GM19351 (cell line): ENCODE data around the gene B4GAT1.
A peak's percentile ranks its signal among the peaks of the same experiment; 100 is the strongest.
"Not testable (repeated sequence)": the region's sequence is repeated elsewhere in the genome, so short reads cannot be mapped to it uniquely, and the experiment has no call there.

Experiments
- ATAC-seq: cut with Tn5 transposase; IDR thresholded peaks from one replicate; pipeline ENCODE4 v1.9.1; 2021; ENCODE audit warnings: mild to moderate bottlenecking, moderate library complexity; ENCODE audit not compliant: unreplicated experiment

Gene B4GAT1

GRCh38 chr11:66326261-66327111 is 20.9 kb downstream of the B4GAT1 start:
- no peak for ATAC-seq

DNA sequence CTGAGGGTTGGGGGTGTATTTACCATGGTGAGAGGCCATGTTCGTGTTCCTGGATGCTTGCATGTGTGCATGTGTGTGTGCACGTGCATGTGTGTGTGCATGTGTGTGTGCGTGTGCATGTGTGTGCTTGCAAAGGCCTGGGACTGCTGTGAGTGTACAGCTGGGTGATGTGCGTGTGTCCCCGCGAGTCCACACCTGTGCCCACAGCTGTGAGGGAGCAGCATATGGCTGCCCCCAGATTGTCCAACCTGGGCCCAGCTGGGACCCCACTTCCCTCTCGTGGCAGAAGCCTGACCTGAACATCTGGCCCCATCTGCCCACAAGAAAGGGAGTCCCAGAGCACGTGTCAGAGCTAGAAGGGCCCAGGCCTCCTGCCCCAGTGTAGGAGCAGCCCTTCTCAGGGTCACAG is 22.2 kb downstream of the B4GAT1 start:
- ATAC-seq = no peak

DNA sequence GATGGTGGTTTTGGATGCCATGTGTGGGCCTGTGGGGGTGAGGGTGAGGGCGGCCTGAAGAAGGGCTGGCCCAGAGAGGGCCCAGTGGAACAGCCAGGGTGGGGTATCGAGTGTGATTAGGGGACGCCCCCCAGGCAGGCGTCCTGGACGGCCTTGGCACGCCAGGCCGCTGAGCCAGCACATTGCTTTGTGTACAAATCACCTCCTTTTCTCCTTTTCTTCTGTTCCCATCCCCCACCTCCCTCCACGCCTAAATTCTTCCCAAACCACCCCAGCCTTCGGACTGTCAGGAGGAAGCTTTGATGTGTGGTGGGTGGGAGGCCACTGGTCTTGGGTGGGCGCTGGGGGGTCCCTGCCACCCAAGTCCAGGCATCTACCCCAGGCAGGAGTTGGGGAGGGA is 22.8 kb downstream of the B4GAT1 start:
- no peak for ATAC-seq

GRCh38 chr11:66323684-66324083 is 23.7 kb downstream of the B4GAT1 start:
- no peak for ATAC-seq

DNA sequence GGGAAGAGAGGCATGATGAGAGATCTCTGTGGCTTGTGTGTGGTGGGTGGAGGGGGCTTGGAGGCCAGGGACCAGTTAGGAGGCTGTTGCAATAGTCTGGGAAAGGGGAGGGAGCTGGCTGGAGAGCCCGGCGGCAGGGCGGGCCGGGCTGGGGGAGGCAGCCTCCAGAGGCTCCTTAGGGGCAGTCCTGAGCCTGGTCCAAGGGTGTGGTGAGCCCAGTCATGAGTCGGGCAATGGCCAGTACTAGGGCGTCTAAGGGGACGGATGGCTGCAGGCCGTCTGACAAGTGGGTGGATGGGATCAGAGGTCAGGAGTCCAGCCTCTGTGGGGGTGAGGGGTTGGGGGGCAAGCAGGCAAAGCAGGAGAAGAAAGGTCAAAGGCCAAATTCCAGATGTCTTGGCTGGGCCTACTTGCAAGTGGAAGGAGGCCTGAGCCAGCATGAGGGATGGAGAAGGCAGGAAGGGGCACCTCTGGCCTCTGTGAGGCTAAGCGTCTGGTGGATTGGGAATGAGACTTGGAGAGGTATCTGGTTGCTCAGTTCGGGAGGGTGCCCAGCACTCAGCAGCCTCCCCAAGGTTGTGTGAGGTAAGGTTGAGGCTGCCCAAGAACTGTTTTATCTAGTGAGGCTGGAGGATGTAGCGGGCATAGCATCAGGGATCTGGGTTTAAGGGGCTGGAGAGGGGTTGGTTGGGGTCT is 24.5 kb downstream of the B4GAT1 start:
- ATAC-seq = no peak

GRCh38 chr11:66321606-66322005 is 25.8 kb downstream of the B4GAT1 start:
- no peak for ATAC-seq

GRCh38 chr11:66320748-66321147 is 26.7 kb downstream of the B4GAT1 start:
- ATAC-seq = not testable (repeated sequence)

- ATAC-seq = not testable (repeated sequence)
Observed at GRCh38 chr11:66320289-66320688, 27.1 kb downstream of the B4GAT1 start.

DNA sequence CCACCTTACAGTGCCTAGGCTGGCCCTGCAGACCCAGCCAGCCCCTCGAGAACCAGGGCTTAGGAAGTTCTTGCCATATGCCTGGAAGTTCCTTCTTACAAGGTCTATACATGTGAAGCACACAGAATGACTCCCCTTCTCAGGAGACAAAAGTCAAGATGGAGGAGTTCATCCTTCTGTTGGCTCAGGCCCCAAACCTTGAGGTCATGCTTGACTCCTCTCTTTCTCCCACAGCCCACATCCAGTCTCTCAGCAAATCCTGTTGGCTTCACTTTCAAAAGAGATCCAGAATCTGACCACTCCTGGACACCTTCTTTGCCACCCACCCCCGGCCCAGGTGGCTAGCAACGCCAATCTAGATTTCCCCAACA is 28.8 kb downstream of the B4GAT1 start:
- no peak for ATAC-seq

DNA sequence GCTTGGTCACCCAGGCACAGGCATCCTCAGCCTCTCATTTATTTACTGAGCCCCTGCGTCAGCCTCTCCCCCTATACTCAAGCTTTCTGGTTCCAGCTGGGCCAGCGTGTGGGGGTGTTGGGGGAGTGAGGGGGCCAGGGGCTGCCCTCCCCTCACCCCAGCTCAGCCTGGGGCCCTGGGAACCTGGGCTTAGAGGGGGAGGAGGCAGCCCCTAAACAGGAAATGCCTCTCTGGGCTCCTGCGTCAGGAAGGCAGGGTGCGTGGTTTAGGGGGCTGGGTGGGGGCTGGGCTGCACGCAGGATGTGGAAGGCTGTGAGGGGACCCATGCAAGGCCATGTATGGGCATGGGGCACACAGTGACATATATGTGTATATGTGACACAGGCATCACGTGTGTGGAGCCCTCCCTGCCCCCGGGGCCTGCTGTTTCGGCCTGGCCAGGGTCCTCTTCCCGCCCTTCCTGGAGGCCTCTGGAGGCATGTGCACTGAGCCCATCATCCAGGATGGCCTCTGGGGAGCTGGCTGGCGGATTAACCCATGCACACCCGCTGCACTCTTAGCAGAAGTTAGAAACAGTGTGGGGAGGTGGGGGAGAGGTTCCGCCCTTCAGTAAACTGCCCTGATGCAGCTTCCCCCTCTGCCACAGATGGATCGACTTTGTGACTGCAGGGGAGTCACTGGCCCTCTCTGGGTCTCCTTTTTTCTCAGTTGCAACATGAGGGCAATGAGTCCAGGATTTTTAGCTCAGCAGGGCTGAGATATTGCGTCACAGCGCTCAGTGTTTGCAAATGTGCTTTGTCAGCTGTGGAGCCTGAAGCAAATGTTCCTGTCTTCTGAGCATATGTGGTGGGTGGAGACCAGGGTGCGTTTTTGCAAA is 29.5 kb downstream of the B4GAT1 start:
- ATAC-seq = no peak

- ATAC-seq = no peak
Observed at GRCh38 chr11:66317322-66317722, 30.1 kb downstream of the B4GAT1 start.

DNA sequence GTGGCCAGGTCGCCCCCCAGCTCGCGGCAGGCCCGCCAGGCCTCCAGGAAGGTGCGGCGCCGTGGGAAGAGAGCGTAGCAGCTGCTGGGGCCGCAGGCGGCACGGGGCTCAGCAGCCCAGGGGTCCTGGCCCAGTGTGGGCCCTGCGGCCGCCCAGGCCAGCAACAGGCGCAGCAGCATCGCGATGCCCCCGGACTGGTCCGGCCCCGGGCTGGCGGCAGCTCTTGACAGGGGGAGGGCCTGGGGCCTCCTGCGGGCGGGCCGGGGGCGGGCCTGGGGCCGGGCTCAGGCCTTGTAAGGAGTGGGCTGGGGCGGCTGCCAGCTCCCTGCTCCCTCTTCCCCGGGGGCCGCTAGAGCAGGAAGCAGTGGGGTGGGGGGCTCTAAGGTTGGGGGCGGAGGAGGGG is 30.6 kb downstream of the B4GAT1 start, which contains the start of gene CD248:
TSS of gene CD248 (minus strand) at position 196 of the 403 bp plus-strand sequence. CDS start at position 179, 17 bp downstream.
- ATAC-seq = no peak

GRCh38 chr11:66315921-66316811 is 31.3 kb downstream of the B4GAT1 start:
- ATAC-seq = no peak

DNA sequence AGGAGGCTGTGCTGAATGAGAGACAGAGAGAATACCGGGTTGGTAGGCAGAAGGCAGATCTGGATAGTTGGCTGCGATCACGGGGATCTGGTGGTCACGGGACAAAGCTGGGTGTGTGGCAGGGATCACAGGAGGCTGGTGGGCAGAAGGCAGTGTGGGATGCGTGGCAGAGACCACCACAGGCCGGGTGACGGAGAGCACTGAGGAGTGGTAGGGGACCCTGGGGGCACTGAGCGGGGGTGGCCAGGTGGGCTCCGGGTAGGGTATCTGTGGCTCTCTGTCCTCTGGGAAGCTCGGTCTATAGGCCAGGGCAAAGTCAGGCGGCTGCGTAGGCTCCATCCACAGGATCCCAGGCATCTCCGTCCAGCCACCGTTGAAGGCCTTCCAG is 31.9 kb downstream of the B4GAT1 start:
- no peak for ATAC-seq

- no peak for ATAC-seq
Observed at GRCh38 chr11:66314561-66315497, 32.6 kb downstream of the B4GAT1 start.

GRCh38 chr11:66314186-66314501 is 33.3 kb downstream of the B4GAT1 start:
- ATAC-seq = no peak

DNA sequence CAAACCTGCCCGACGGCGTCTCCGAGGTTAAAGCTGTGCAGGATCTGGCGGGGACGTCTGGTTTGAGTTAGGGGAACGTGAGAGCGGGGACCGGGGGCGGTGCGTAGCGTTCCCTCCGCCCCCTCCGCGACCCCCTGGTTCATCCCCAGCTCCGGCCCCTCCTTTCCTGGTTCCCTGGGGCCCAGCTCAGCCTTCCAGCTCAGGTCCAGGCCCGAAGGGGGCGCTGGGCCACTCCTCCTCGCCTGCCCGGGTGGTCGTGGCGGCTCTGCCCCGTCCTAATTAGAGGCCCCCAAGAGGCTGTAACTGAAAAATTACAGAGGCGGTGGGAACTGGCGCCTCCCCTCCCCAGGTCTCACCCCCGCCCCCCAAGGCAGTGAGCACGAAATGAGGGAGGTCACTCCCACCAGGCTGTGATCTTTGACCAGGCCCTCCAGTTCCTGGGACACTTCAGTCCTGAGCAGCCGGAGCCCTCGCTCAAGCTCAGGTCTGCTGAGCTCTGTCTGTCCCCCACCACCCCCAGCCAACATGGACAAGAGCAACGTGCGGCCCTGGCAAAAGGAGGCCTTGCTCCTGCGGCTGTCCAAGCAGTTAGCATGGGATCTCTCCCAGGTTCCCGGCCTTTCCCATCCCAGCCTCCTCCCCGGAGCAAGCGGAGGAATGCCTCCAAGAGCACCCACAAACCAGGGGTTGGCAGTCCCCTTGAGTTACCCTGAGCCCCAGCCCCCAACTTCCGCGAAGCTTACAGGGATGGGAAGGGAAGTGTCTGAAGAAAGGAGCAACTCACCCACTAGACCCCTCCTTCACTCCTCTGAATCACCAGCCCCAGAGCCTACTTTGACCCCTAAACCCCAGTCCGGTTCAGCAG is 33.9 kb downstream of the B4GAT1 start:
- ATAC-seq = no peak

DNA sequence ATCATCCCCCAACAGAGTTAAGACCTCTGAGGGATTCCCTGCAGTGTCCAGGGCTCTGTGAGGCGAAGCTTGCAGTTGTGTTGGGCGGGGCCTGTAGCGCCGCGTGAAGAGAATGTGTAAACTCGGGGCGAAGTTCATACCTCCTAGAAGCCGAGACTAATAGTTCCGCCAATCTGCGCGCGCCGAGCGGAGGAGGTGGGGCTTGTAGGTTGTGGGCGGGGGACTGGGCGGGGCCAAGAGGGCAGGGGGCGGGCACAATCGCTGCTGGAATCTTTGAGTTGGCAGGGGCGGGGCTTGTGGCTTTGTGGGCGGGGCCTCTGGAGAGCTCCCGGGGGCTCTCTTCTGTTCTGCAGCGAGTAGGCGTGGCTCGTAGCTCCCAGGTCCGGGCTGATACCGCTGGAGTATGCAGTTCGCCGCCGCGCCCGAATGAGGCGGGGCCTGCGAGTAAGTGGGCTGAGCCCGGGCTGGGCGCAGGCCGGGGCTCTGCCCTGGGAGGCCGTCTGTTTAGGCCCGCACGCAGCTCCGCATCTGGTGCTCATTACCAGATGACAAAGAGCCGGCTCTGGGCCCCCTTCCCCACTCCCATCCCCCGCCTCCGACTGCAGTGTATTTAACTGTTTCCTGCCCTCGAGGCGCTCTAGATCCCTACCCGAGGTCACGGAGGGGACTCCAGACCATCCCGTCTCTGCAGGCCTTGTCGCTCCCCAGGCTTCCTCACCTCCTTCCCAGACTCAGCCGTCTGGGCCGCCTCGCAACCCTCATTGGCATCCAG is 34.7 kb downstream of the B4GAT1 start:
- peak; percentile 81 for ATAC-seq
